Effector CD4-positive, alpha-beta T cell (primary cell): ENCODE measurements around the gene XPO5.
"Not testable (repeated sequence)": the region's sequence is repeated elsewhere in the genome, so short reads cannot be mapped to it uniquely, and the experiment has no call there.

ENCODE experiments used
- DNase-seq: peaks from one replicate; pipeline ENCODE4 v3.0.0-alpha.2; 2020
- total RNA-seq: gene quantifications from one replicate; lab custom pipeline; 2026; lab: John Stamatoyannopoulos, UW

The XPO5 gene
- total RNA-seq, result 61.0 reads per million, percentile 72 among the genes with 10 or more reads in this experiment

- peak; percentile 86 for DNase-seq
These were observed at the start of gene XPO5, which contains the start of gene POLH for GRCh38 chr6:43575772-43576551. XPO5 (minus strand) TSS chr6:43576038; CDS start chr6:43575864, 174 bp downstream. POLH (plus strand) TSS chr6:43576185; CDS start chr6:43582320, 6,135 bp downstream.

- DNase-seq, result no peak
These were observed 49.7 kb upstream of the XPO5 start for GRCh38 chr6:43625393-43625992.

GRCh38 chr6:43624786-43625288 lies 49.0 kb upstream of the XPO5 start:
- no peak for DNase-seq

GRCh38 chr6:43623880-43624785 lies 48.3 kb upstream of the XPO5 start:
- DNase-seq, result no peak

- DNase-seq, result no peak
These were observed 46.7 kb upstream of the XPO5 start for GRCh38 chr6:43622541-43622940.

- DNase-seq, result no peak
These were observed 46.0 kb upstream of the XPO5 start for GRCh38 chr6:43621836-43622180.

- no peak for DNase-seq
These were observed 45.4 kb upstream of the XPO5 start for GRCh38 chr6:43621078-43621835.

- no peak for DNase-seq
These were observed 41.1 kb upstream of the XPO5 start for GRCh38 chr6:43616725-43617472.

- no peak for DNase-seq
These were observed 38.5 kb upstream of the XPO5 start for GRCh38 chr6:43614396-43614730.

- no peak for DNase-seq
These were observed 38.0 kb upstream of the XPO5 start for GRCh38 chr6:43613721-43614395.

- DNase-seq, result no peak
These were observed 34.6 kb upstream of the XPO5 start for GRCh38 chr6:43610431-43610830.

- DNase-seq, result no peak
These were observed 33.6 kb upstream of the XPO5 start for GRCh38 chr6:43609402-43609801.

GRCh38 chr6:43608807-43609206 lies 33.0 kb upstream of the XPO5 start:
- no peak for DNase-seq

GRCh38 chr6:43608310-43608763 lies 32.5 kb upstream of the XPO5 start:
- peak; percentile 43 for DNase-seq

- no peak for DNase-seq
These were observed 30.2 kb upstream of the XPO5 start for GRCh38 chr6:43606019-43606418.

- no peak for DNase-seq
These were observed 28.3 kb upstream of the XPO5 start for GRCh38 chr6:43604174-43604573.

GRCh38 chr6:43600595-43600994 lies 24.8 kb upstream of the XPO5 start:
- no peak for DNase-seq

- no peak for DNase-seq
These were observed 18.1 kb upstream of the XPO5 start for GRCh38 chr6:43593938-43594337.

GRCh38 chr6:43589564-43589963 lies 13.7 kb upstream of the XPO5 start:
- not testable (repeated sequence) for DNase-seq

- no peak for DNase-seq
These were observed 12.4 kb upstream of the XPO5 start for GRCh38 chr6:43588194-43588593.
